IPS-18a (cell line): ENCODE results near the gene ARHGAP22.

Experiments
- H3K27ac ChIP-seq: one replicate; pipeline ENCODE4 v1.5.1; 2013; ENCODE audit warnings: low read length
- H3K27me3 ChIP-seq: one replicate; pipeline ENCODE4 v1.6.1; 2013; ENCODE audit warnings: mild to moderate bottlenecking, low read length; ENCODE audit not compliant: control insufficient read depth, insufficient read depth
- H3K36me3 ChIP-seq: one replicate; pipeline ENCODE4 v1.6.1; 2013; ENCODE audit warnings: low read depth, low read length; ENCODE audit not compliant: control insufficient read depth
- H3K4me1 ChIP-seq: one replicate; pipeline ENCODE4 v1.6.1; 2013; ENCODE audit warnings: low read depth, low read length; ENCODE audit not compliant: control insufficient read depth
- H3K4me3 ChIP-seq: one replicate; pipeline ENCODE4 v1.5.1; 2013; ENCODE audit warnings: low read length
- H3K9ac ChIP-seq: one replicate; pipeline ENCODE4 v1.6.1; 2013; ENCODE audit warnings: mild to moderate bottlenecking, low read length, moderate library complexity
- H3K9me3 ChIP-seq: one replicate; pipeline ENCODE4 v1.6.1; 2013; ENCODE audit warnings: low read depth, low read length; ENCODE audit not compliant: control insufficient read depth

Gene ARHGAP22

GRCh38 chr10:48501787-48502771 is 102.8 kb downstream of the ARHGAP22 start:
- H3K4me1 ChIP-seq: no peaks in the 10 kb centered on the region
- H3K27ac ChIP-seq: no peak overlapping the region
- H3K9ac ChIP-seq: no peak overlapping the region
- no peaks in the 10 kb centered on the region for H3K36me3 ChIP-seq
- H3K9me3 ChIP-seq: no peaks in the 10 kb centered on the region
- no peaks in the 10 kb centered on the region for H3K27me3 ChIP-seq
- H3K4me3 ChIP-seq: no peak overlapping the region

GRCh38 chr10:48501226-48501625 is 103.6 kb downstream of the ARHGAP22 start:
- Histone ChIP-seq H3K9me3 (no peaks in the 10 kb centered on the region), H3K4me1 (no peaks in the 10 kb centered on the region), H3K27ac (no peak overlapping the region), H3K9ac (no peak overlapping the region), H3K36me3 (no peaks in the 10 kb centered on the region), H3K4me3 (no peak overlapping the region), H3K27me3 (no peaks in the 10 kb centered on the region)

- Histone ChIP-seq H3K4me3 (no peak overlapping the region), H3K9me3 (no peaks in the 10 kb centered on the region), H3K9ac (no peak overlapping the region), H3K27ac (no peak overlapping the region), H3K27me3 (no peaks in the 10 kb centered on the region), H3K4me1 (no peaks in the 10 kb centered on the region), H3K36me3 (no peaks in the 10 kb centered on the region)
These were observed 104.1 kb downstream of the ARHGAP22 start for GRCh38 chr10:48500771-48501170.

GRCh38 chr10:48498940-48499510 is 105.8 kb downstream of the ARHGAP22 start:
- Histone ChIP-seq H3K9ac (no peak overlapping the region), H3K9me3 (no peaks in the 10 kb centered on the region), H3K27ac (no peak overlapping the region), H3K36me3 (no peaks in the 10 kb centered on the region), H3K4me1 (no peaks in the 10 kb centered on the region), H3K4me3 (no peak overlapping the region), H3K27me3 (no peaks in the 10 kb centered on the region)

GRCh38 chr10:48497780-48498770 is 106.8 kb downstream of the ARHGAP22 start:
- no peak overlapping the region for H3K9ac ChIP-seq
- no peaks in the 10 kb centered on the region for H3K36me3 ChIP-seq
- no peak overlapping the region for H3K4me3 ChIP-seq
- no peak overlapping the region for H3K27ac ChIP-seq
- H3K27me3 ChIP-seq: no peaks in the 10 kb centered on the region
- H3K4me1 ChIP-seq: no peaks in the 10 kb centered on the region
- H3K9me3 ChIP-seq: no peaks in the 10 kb centered on the region

GRCh38 chr10:48496831-48497779 is 107.8 kb downstream of the ARHGAP22 start:
- H3K27ac ChIP-seq: no peak overlapping the region
- H3K27me3 ChIP-seq: no peaks in the 10 kb centered on the region
- no peaks in the 10 kb centered on the region for H3K36me3 ChIP-seq
- H3K9me3 ChIP-seq: no peaks in the 10 kb centered on the region
- H3K4me1 ChIP-seq: no peaks in the 10 kb centered on the region
- no peak overlapping the region for H3K9ac ChIP-seq
- no peak overlapping the region for H3K4me3 ChIP-seq

GRCh38 chr10:48496105-48496830 is 108.6 kb downstream of the ARHGAP22 start:
- Histone ChIP-seq H3K36me3 (no peaks in the 10 kb centered on the region), H3K9ac (no peak overlapping the region), H3K4me1 (no peaks in the 10 kb centered on the region), H3K27me3 (no peaks in the 10 kb centered on the region), H3K4me3 (no peak overlapping the region), H3K27ac (no peak overlapping the region), H3K9me3 (no peaks in the 10 kb centered on the region)

GRCh38 chr10:48495282-48496045 is 109.4 kb downstream of the ARHGAP22 start:
- Histone ChIP-seq H3K9me3 (no peaks in the 10 kb centered on the region), H3K36me3 (no peaks in the 10 kb centered on the region), H3K27ac (no peak overlapping the region), H3K27me3 (no peaks in the 10 kb centered on the region), H3K4me3 (no peak overlapping the region), H3K4me1 (no peaks in the 10 kb centered on the region), H3K9ac (no peak overlapping the region)

GRCh38 chr10:48494611-48495010 is 110.3 kb downstream of the ARHGAP22 start:
- Histone ChIP-seq H3K4me1 (no peaks in the 10 kb centered on the region), H3K36me3 (no peaks in the 10 kb centered on the region), H3K9me3 (no peaks in the 10 kb centered on the region), H3K4me3 (no peak overlapping the region), H3K9ac (no peak overlapping the region), H3K27me3 (no peaks in the 10 kb centered on the region), H3K27ac (no peak overlapping the region)
